HG03159 (cell line): Measurements from ENCODE around the gene GATB.
A peak's percentile ranks its signal among the peaks of the same experiment; 100 is the strongest.

Experiments
- ATAC-seq: cut with Tn5 transposase; IDR thresholded peaks from one replicate; pipeline ENCODE4 v1.9.1; 2021; ENCODE audit warnings: mild to moderate bottlenecking, moderate library complexity; ENCODE audit not compliant: unreplicated experiment

The GATB gene

DNA sequence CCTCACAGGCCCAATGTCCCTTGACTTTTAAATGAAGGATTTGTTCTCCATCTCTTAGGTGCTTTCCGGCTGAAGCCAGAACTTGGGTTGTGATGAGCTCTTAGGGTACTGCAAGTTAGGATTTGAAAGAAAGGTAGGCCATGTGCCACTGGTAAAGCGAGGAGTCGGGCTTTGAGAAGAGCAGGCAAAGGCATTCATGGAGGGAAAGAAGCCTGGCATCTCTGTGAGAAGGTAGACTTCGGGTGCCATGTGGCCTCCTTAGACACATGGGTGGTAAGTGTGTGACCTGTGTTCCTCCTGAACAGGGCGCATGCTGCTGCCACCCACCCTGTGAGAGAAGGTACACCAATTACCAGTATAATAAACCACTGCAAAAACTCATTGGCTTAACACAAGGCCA is 102.9 kb downstream of the GATB start:
- ATAC-seq: no peak

DNA sequence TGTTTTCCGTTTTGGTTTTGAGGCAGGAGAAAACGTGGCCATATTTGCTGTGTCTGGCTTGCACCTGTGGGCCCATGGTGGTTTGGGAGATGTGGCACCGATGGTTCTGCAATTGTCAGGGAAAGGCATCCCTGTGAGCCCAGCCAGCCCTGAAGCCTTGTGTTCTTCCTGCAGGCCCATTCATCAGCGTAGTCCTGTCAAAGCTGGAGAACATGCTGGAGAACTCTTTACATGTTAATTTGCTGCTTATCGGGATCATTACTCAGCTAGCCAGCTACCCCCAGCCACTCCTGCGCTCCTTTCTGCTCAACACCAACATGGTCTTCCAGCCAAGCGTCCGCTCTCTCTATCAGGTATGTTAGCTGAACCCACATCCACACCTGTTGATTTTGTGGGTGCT is 104.7 kb downstream of the GATB start:
- ATAC-seq: no peak

DNA sequence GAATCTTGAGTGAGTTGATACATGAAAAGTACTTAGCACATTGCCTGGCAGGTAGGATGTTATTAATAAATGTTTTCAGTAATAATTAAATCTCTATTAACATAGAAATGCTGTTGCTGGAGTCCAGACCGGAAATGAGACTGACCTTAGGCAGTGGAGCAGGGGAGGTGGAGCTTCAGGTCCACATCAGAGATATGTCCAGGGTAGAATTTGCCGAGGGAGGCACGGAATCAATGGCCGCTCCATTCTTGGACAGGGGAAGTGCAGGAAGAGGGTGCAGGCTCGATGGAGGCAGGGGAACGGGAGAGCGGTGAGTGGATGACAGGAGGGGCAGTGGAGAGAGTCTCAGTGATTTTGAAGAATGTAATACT is 107.3 kb downstream of the GATB start:
- no peak for ATAC-seq

- ATAC-seq: no peak
Measured at GRCh38 chr4:151652841-151653547, 107.8 kb downstream of the GATB start.

DNA sequence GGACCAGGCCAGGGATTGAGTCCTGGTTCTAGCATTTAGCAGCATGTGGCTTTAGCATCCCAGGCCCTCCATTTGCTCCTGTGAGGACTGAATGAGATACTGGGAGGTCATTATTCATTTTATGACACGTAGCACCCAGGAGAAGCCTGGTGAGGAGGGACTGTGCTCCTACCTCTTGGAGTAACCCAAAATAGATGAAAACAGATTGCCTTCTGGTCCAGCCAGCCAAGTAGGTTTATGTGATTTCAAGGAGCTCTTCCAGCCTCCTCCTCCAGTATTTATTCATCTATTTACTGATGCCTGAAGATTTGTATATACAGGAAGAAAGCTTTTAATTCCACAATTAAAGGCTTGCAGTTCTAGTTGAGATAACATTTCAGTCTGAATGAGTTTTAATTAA is 109.3 kb downstream of the GATB start:
- no peak for ATAC-seq

DNA sequence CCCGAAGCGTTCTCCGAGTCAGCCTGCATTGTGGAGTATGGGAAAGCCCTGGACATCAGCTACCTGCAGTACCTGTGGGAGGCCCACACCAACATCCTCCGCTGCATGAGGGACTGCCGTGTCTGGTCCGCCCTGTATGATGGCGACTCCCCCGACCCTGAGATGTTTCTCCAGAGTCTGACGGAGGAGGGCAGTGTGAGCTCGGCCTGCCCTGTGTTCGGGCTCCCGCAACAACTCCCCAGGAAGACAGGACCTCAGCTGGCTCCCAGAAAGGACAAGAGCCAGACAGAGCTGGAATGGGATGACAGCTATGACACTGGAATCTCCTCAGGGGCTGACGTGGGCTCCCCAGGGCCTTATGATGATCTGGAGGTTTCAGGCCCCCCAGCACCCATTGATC is 111.3 kb downstream of the GATB start:
- no peak for ATAC-seq

- no peak for ATAC-seq
Measured at GRCh38 chr4:151646322-151646721, 114.5 kb downstream of the GATB start.

DNA sequence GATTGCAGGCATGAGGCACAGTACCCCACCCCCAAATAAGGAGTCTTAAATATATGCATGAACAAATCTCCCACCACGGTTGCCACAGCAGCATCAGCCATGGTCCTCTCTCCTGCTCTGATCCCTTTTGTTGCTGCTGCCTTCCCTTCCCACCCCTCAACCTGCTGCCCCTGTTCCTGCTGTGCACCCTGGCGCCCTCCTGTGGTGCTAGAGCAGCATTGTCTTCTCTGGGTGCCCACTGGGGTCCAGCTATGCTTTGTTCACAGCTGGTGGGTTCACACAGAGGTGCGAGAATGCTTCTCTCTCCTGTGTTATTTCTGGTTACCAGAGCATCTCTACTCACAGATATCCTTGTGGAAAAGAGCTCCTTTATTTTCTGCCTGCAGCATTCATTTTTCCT is 116.2 kb downstream of the GATB start:
- ATAC-seq: no peak

- peak; percentile 50 for ATAC-seq
Measured at GRCh38 chr4:151643564-151643963, 117.2 kb downstream of the GATB start.

- no peak for ATAC-seq
Measured at GRCh38 chr4:151641983-151642382, 118.8 kb downstream of the GATB start.

DNA sequence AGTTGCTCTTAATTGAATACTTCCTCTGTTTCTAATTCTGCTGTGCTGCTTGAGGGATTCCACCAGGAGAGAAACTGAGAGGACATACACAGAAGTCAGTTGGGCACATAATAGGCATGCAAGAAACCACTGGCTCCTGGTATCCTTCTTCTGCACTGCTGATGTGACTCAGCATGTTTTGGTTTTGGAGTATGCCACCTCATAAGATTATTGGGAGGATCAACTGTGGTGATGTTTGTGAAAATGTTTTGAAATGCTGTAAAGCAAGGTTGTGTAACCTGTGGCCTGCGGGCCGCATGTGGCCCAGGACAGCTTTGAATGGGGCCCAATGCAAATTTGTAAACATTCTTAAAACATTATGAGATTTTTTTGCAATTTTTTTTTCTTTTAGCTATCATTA is 119.6 kb downstream of the GATB start:
- no peak for ATAC-seq

- no peak for ATAC-seq
Measured at GRCh38 chr4:151640381-151640780, 120.4 kb downstream of the GATB start.

DNA sequence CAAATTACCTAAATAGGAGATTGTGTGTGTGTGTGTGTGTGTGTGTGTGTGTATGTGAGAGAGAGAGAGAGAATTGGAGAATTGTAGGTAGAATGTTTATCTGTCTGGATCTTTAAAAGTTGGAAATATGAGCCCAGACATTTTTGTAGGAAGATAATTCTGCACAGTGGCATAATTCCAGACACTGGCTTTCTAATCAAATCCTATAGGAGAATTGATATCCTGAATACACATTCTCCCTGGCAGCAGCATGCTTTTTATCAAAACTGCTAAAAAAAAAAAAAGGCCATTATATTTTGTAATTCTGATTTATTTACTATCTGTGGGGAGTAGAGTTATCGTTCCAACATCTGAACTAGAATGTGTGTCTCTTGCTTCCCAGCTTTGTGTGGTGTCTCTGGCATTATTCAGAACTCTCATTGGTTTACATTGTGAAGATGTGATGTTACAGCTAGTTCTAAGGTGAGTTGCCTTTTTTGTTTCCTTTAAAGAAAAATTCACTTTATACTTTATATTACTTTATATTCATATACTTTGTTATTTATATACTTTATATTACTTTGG is 122.4 kb downstream of the GATB start:
- ATAC-seq: no peak

DNA sequence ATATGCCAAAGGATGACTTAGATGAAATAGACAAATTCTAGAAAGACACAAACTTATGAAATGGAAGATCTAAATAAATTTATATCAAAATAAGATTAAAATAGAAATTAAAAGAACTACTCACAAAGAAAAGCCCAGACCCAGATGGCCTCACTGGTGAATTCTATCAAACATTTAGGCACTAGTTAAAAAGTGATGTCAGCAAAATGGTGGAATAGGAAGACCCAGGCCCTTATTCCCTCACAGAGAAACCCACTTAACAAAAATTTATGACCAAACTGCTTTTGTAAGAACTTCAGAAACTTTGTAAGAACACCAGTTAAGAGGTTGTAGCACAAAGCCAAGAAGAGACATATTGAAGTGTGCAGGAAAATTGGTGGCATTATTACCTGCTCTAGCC is 129.5 kb downstream of the GATB start:
- no peak for ATAC-seq

DNA sequence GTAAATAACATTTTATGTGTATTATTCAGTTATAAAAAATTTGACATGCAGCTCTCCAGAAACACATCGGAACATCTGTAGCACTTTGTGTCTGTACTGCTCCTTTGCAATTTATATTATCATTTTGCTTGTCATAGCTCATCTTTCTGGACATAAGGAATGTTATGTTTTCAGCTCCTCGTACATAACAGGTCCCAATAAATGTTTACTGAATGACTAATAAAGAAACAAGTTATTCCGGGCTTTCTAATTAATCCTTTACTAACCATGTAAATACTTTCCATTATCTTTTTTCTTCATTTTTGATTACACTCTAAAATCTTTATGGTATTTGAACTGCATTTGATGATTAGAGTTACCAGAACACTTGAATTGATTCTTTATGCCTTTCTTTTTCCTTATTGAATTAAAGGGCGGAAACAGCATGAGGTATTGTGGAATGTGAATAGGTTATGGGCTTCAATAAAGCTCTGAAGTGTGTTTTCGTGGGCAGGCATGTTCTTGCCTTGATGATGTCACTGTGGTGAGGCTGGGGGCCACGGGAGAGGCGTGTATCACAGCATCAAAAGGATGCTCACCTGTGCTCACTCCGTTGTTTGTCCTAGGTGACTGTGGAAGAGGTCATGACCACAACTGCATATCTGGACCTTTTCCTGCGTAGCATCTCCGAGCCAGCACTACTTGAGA is 131.6 kb downstream of the GATB start:
- no peak for ATAC-seq

GRCh38 chr4:151628001-151628608 is 132.7 kb downstream of the GATB start:
- no peak for ATAC-seq

DNA sequence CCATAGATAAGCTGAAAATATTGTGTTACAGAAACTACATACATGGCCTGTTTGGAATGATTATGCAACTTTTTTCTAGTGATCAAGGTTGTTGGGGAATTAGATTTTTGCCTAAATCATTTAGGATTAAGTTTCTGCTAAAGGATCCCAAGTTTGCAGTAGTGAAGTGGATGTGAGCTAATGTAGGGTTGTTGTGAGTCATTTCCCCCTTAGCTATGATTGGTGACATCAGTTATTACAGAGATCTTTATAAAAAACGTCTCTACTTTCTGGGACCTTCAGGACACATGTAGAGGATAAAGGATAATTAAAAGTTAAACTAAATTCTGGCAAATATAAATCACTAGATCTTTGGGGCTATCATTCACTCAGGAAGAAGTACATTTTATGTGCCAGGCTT is 133.3 kb downstream of the GATB start:
- ATAC-seq: no peak

DNA sequence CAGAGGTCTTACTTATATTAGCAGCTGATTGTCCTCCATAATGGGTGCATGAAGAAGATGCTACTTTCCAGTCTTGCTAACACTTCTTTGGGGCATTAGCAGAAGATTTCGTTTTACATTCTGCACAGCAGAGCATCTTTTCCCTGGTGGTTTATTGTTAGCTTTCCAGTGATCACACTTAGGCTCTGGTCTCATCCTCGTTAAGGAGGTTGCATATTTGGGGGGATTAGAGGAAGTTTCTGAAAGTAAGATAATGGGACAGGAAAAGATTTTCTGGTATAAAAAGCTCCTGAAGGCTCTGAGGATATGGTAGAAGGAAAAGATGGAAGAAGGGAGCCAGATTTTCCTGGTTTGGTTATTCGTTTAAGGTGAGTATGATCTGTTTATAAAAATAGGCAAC is 134.1 kb downstream of the GATB start:
- ATAC-seq: no peak

DNA sequence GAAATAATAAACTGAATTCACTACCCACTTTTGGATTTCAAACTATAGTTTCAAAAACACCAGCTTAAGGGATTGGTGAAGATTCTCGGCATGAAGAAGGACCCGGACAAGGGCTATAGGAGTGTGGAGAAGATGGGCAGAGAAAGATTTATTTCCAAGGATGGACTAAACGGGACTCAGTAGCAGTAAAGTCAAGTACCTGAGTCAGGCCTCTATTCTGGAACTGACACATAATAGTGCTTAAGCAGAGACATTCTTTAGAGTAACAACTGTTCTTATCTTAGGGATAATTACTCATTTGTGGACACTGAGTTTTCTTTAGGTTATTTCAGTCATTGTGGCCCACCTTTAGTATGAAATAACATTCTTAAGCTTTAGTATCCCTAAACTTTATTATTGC is 134.6 kb downstream of the GATB start:
- ATAC-seq: no peak

DNA sequence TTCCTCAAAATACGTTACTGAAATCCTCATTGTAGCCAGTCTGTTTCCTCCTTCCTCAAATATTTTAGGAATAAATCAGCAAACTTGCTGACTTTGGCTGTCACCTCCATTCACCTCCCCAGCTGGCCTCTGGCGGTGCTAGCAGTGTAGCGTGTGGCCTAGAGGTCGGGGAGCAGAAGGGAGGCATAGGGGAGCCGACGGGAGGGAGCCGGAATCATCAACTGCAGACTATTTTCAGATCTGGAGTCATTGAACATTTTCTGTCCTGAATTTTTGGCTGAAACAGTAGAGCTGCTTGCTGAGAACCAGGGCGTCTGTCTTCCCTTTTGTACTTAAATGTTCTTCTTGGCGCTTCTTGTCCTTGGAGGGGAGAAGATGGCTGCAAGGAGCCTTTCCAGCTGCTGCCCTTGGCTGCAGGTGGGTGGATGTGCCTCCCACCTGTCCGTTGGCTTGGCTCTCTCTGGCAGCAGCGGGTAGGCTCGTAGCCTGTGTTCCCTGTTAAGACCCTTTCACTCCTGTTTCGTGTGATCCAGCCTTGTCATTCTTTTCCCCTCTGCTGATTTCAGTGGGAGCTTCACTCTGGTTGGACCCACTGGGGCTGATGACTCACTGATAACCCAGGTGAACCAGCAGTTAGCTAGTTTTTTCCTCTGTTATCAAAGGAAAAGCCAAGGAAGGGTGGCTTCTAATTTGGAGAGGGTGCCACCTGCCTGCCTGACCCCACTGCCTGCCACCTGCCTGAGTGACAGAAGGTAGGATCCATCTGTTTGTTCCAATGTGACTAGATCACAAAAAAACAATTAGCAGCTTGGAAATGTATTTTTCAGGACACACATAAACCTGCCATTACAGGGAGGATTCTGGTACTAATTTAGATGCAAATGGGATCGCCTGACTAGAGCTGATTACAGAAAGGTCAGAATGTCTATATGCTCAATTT is 135.9 kb downstream of the GATB start:
- ATAC-seq: no peak
